ENCODE data around the gene GPRIN3.
A peak's percentile ranks its signal among the peaks of the same experiment; 100 is the strongest.

The GPRIN3 gene

DNA sequence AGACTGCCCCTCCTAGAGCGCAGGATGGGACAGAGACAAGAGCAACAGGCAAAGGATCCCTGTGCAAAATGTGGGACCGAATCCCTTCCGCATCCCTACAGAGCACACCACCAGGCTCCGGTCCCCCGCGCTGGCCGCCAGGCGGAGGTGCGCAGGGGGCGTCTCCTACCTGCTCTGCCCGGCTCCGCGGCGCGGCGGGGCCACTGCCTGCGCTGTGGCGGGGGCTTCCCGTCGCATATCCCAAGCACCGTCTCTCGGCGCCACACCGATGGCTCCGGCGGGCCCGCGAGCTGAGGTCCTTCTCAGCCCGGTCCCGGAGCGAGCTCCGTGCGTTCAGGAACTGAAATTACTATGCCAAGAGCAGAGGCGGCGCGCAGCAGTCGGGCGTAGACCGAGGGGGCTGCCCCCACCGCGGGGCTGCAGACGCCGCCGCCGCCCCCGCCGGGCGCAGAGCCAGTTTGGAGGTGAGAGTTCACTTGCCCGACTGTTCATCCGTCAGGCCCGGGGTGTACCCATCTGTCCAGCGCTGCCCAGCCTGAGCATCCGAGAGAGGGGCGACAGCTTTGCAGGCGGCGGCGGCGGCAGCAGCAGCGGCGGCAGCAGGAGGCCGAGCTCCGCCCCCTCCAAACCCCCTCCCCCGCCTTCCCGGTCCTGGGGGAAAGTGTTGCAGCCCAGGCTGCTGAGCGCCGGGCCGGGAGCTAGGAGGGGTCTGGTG, at the start of gene GPRIN3:
Gene GPRIN3 (minus strand): TSS at position 355 of the 715 bp plus-strand sequence. CDS start 57,690 bp downstream, outside the sequence.
- no peaks in the 10 kb centered on the region for H3K27me3 ChIP-seq (ENCODE audit: control insufficient read depth in 1 of 2, insufficient read depth in 2 of 2, low read length in 2 of 2)
- H3K9me3 ChIP-seq (ENCODE audit: control insufficient read depth in 1 of 2, low read length in 2 of 2) = no peaks in the 10 kb centered on the region
- H3K9ac ChIP-seq (ENCODE audit: low read depth in 1 of 2, low read length in 2 of 2) = peak within 1 kb of the TSS; percentile 78 to 90
- H3K4me3 ChIP-seq (ENCODE audit: low read depth in 1 of 2, low read length in 2 of 2) = peak within 1 kb of the TSS; percentile 78 to 89
- H3K4me1 ChIP-seq (ENCODE audit: control insufficient read depth in 1 of 2, insufficient read depth in 2 of 2, low read length in 2 of 2) = peaks cover 20 to 33% of the 10 kb centered on the region in 2 donors
- peak within 1 kb of the TSS; percentile 46 for H3K27ac ChIP-seq (ENCODE audit: low read depth, low read length)
- H3K36me3 ChIP-seq (ENCODE audit: control insufficient read depth in 1 of 2, insufficient read depth in 2 of 2, low read length in 2 of 2) = no peaks in the 10 kb centered on the region

DNA sequence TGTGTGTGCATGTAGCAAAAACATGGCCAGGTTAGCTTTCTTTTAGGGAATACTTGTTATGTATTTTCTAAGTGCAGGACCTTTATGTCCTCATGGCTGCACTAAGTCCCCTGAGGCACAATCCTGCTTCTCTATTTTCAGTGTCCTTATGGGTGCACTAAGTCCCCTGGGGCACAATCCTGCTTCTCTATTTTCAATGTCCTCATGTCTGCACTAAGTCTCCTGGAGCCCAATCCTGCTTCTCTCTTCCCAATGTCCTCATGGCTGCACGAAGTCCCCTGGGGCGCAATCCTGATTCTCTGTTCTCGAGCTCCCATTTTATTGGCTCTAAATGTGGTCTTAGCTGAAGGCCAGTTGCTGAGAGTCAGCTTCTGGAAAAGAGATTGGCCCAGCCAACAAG, 49.7 kb upstream of the GPRIN3 start:
- H3K36me3 ChIP-seq (ENCODE audit: control insufficient read depth in 1 of 2, insufficient read depth in 2 of 2, low read length in 2 of 2) = no peaks in the 10 kb centered on the region
- H3K27ac ChIP-seq (ENCODE audit: low read depth, low read length) = no peak overlapping the region
- H3K4me1 ChIP-seq (ENCODE audit: control insufficient read depth in 1 of 2, insufficient read depth in 2 of 2, low read length in 2 of 2) = peaks cover 0 to 13% of the 10 kb centered on the region in 2 donors
- H3K9me3 ChIP-seq (ENCODE audit: control insufficient read depth in 1 of 2, low read length in 2 of 2) = no peaks in the 10 kb centered on the region
- H3K9ac ChIP-seq (ENCODE audit: low read depth in 1 of 2, low read length in 2 of 2) = no peak overlapping the region
- H3K27me3 ChIP-seq (ENCODE audit: control insufficient read depth in 1 of 2, insufficient read depth in 2 of 2, low read length in 2 of 2) = no peaks in the 10 kb centered on the region
- H3K4me3 ChIP-seq (ENCODE audit: low read depth in 1 of 2, low read length in 2 of 2) = no peak overlapping the region

DNA sequence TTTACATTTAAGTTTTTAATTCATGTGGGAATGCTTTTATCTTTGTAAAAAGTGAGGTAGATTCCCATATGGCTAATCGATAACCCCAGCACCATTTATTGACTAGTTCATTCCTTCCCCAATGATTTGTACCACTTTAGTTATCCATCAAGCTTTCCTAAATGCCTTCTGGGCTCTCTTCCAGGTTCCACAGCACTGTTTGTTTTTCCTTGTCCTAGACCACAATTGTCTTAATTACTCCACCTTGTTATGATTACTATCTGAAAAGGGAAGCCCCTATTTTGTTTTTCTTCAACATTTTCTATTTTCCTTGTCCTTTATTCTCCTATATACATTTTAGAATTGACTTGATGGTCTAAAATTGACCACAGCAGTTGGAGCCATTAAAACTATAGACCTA, 48.5 kb upstream of the GPRIN3 start:
- no peak overlapping the region for H3K9ac ChIP-seq (ENCODE audit: low read depth in 1 of 2, low read length in 2 of 2)
- peaks cover 0 to 13% of the 10 kb centered on the region in 2 donors for H3K4me1 ChIP-seq (ENCODE audit: control insufficient read depth in 1 of 2, insufficient read depth in 2 of 2, low read length in 2 of 2)
- H3K27me3 ChIP-seq (ENCODE audit: control insufficient read depth in 1 of 2, insufficient read depth in 2 of 2, low read length in 2 of 2) = no peaks in the 10 kb centered on the region
- H3K4me3 ChIP-seq (ENCODE audit: low read depth in 1 of 2, low read length in 2 of 2) = no peak overlapping the region
- H3K27ac ChIP-seq (ENCODE audit: low read depth, low read length) = no peak overlapping the region
- H3K36me3 ChIP-seq (ENCODE audit: control insufficient read depth in 1 of 2, insufficient read depth in 2 of 2, low read length in 2 of 2) = no peaks in the 10 kb centered on the region
- H3K9me3 ChIP-seq (ENCODE audit: control insufficient read depth in 1 of 2, low read length in 2 of 2) = no peaks in the 10 kb centered on the region

DNA sequence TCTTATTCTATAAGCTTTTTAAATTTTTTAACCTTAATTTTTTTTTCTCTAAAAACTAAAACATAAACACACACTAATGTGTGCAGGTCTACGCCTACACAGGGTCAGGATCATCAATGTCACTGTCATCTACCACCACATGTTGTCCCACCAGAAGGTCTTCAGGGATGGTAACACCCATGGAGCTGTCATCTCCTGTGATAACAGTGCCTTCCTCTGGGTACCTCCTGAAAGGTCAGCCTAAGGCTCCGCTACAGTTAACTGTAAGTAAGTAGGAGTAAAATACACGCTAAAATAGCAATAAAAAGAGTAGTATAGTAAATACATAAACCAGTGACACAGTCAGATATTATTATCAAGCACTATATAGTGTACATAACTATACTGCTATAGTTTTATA, 45.9 kb upstream of the GPRIN3 start:
- H3K27me3 ChIP-seq (ENCODE audit: control insufficient read depth in 1 of 2, insufficient read depth in 2 of 2, low read length in 2 of 2) = no peaks in the 10 kb centered on the region
- H3K4me1 ChIP-seq (ENCODE audit: control insufficient read depth in 1 of 2, insufficient read depth in 2 of 2, low read length in 2 of 2) = peaks cover 0 to 4% of the 10 kb centered on the region in 2 donors
- no peaks in the 10 kb centered on the region for H3K9me3 ChIP-seq (ENCODE audit: control insufficient read depth in 1 of 2, low read length in 2 of 2)
- no peak overlapping the region for H3K27ac ChIP-seq (ENCODE audit: low read depth, low read length)
- no peaks in the 10 kb centered on the region for H3K36me3 ChIP-seq (ENCODE audit: control insufficient read depth in 1 of 2, insufficient read depth in 2 of 2, low read length in 2 of 2)
- no peak overlapping the region for H3K4me3 ChIP-seq (ENCODE audit: low read depth in 1 of 2, low read length in 2 of 2)
- no peak overlapping the region for H3K9ac ChIP-seq (ENCODE audit: low read depth in 1 of 2, low read length in 2 of 2)

DNA sequence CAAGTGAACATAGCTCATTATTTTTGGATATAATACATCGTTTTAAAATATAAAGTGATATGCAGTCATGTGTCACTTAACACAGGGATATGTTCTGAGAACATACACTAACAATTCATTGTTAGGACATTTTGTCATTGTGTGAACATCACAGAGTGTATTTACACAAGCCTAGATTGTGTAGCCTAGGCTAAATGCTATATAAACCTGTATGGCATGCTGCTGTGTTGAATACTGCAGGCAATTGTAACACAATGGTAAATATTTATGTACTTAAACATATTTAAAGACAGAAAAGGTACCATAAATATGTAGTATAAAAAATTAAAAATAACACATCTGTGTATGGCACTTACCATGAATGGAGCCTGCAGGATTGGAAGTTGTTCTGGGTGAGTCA, 44.9 kb upstream of the GPRIN3 start:
- peaks cover 0 to 4% of the 10 kb centered on the region in 2 donors for H3K4me1 ChIP-seq (ENCODE audit: control insufficient read depth in 1 of 2, insufficient read depth in 2 of 2, low read length in 2 of 2)
- no peaks in the 10 kb centered on the region for H3K27me3 ChIP-seq (ENCODE audit: control insufficient read depth in 1 of 2, insufficient read depth in 2 of 2, low read length in 2 of 2)
- H3K4me3 ChIP-seq (ENCODE audit: low read depth in 1 of 2, low read length in 2 of 2) = no peak overlapping the region
- H3K27ac ChIP-seq (ENCODE audit: low read depth, low read length) = no peak overlapping the region
- no peaks in the 10 kb centered on the region for H3K36me3 ChIP-seq (ENCODE audit: control insufficient read depth in 1 of 2, insufficient read depth in 2 of 2, low read length in 2 of 2)
- H3K9me3 ChIP-seq (ENCODE audit: control insufficient read depth in 1 of 2, low read length in 2 of 2) = peaks cover 0 to 4% of the 10 kb centered on the region in 2 donors
- H3K9ac ChIP-seq (ENCODE audit: low read depth in 1 of 2, low read length in 2 of 2) = no peak overlapping the region

DNA sequence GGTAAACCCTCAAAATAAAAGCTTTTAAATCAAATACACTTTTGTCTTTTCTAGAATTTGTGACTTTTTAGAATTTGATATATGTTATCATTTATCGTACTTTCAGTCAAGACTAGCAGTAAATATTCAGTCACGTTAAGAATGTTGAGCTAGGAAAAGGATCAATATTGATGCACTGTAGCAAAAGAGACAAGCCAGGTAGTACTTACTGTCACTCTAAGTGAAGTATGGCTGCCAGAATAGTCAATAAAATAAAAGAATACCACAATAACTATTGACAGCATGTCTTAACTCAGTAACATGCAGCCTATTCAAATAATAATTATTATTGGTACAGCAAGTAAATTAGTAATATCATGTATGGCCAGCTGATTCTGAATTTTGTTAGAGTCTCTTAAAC, 43.6 kb upstream of the GPRIN3 start:
- peaks cover 0 to 4% of the 10 kb centered on the region in 2 donors for H3K4me1 ChIP-seq (ENCODE audit: control insufficient read depth in 1 of 2, insufficient read depth in 2 of 2, low read length in 2 of 2)

DNA sequence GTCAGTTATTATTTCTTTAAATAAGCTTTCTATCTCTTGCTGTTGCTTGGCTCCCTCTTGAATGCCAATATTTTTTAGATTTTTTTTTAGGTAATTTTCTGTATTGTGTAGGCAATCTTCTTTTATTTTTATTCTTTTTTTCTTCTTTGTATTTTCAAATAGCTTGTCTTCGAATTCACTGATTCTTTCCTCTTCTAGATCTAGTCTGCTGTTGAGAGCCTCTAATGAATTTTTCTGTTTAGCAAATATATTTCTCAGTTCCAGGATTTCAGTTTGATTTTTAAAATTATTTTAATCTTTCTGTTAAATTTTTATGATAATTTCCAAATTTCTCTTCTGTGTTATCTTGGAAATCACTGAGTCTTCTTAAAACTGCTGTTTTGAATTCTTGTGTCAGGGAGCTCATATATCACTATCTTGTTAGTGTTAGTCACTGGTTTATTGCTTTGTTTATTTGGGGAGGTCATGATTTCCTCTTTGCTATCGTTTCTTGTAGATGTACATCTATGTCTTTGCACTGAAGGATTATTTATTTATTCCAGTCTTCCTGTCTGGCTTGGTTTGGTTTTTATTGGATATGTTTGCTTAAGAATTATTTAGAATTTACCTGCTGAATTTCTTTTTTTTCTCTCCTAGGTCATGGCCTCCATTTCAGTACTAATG, 39.9 kb upstream of the GPRIN3 start:
- Histone ChIP-seq H3K36me3 (ENCODE audit: control insufficient read depth in 1 of 2, insufficient read depth in 2 of 2, low read length in 2 of 2) (no peaks in the 10 kb centered on the region), H3K9me3 (ENCODE audit: control insufficient read depth in 1 of 2, low read length in 2 of 2) (peaks cover 0 to 4% of the 10 kb centered on the region in 2 donors), H3K27ac (ENCODE audit: low read depth, low read length) (no peak overlapping the region), H3K27me3 (ENCODE audit: control insufficient read depth in 1 of 2, insufficient read depth in 2 of 2, low read length in 2 of 2) (no peaks in the 10 kb centered on the region), H3K4me1 (ENCODE audit: control insufficient read depth in 1 of 2, insufficient read depth in 2 of 2, low read length in 2 of 2) (no peaks in the 10 kb centered on the region), H3K4me3 (ENCODE audit: low read depth in 1 of 2, low read length in 2 of 2) (no peak overlapping the region), H3K9ac (ENCODE audit: low read depth in 1 of 2, low read length in 2 of 2) (no peak overlapping the region)

More for the DNA sequence above, 43.6 kb upstream of the GPRIN3 start:
- no peak overlapping the region for H3K9ac ChIP-seq (ENCODE audit: low read depth in 1 of 2, low read length in 2 of 2)
- no peak overlapping the region for H3K27ac ChIP-seq (ENCODE audit: low read depth, low read length)
- H3K36me3 ChIP-seq (ENCODE audit: control insufficient read depth in 1 of 2, insufficient read depth in 2 of 2, low read length in 2 of 2) = no peaks in the 10 kb centered on the region
- no peak overlapping the region for H3K4me3 ChIP-seq (ENCODE audit: low read depth in 1 of 2, low read length in 2 of 2)
- peaks cover 0 to 4% of the 10 kb centered on the region in 2 donors for H3K9me3 ChIP-seq (ENCODE audit: control insufficient read depth in 1 of 2, low read length in 2 of 2)
- H3K27me3 ChIP-seq (ENCODE audit: control insufficient read depth in 1 of 2, insufficient read depth in 2 of 2, low read length in 2 of 2) = no peaks in the 10 kb centered on the region

DNA sequence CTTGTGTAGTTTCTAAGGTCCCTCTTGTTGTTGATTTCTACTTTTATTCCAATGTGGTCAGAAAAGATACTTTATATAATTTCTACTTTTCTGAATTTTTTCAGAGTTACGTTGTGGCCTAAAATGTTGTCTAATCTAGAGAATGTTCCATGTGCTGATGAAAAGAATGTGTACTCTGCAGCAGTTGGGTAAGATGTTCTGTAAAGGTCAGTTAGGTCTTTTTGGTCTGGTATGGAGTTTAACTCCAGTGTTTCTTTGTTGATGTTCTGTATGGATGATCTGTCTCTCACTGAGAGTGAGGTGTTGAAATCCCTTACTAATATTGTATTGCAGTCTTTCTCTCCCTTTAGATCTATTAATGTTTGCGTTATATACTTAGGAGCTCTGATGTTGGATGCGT, 37.0 kb upstream of the GPRIN3 start:
- Histone ChIP-seq H3K36me3 (ENCODE audit: control insufficient read depth in 1 of 2, insufficient read depth in 2 of 2, low read length in 2 of 2) (no peaks in the 10 kb centered on the region), H3K27ac (ENCODE audit: low read depth, low read length) (no peak overlapping the region), H3K4me3 (ENCODE audit: low read depth in 1 of 2, low read length in 2 of 2) (no peak overlapping the region), H3K9me3 (ENCODE audit: control insufficient read depth in 1 of 2, low read length in 2 of 2) (peaks cover 0 to 4% of the 10 kb centered on the region in 2 donors), H3K4me1 (ENCODE audit: control insufficient read depth in 1 of 2, insufficient read depth in 2 of 2, low read length in 2 of 2) (no peaks in the 10 kb centered on the region), H3K27me3 (ENCODE audit: control insufficient read depth in 1 of 2, insufficient read depth in 2 of 2, low read length in 2 of 2) (no peaks in the 10 kb centered on the region), H3K9ac (ENCODE audit: low read depth in 1 of 2, low read length in 2 of 2) (no peak overlapping the region)

DNA sequence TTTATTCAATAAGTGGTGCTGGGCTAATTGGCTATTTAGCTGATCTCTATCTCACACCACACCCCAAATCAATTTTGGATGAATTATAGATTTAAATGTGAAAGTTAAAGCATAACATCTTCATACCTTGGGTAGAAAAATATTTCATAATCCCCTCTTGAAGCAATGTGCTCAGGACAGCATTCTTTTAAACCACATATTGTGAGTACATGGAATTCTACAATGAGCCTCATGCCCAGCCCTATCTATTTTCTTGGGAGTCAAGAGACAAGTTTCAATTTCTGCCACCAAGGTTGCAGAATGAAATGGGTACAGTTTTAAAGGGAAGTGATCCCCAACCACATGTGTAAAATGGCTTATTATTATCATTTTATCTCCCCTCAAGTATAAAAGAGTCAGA, 30.6 kb upstream of the GPRIN3 start:
- no peaks in the 10 kb centered on the region for H3K4me1 ChIP-seq (ENCODE audit: control insufficient read depth in 1 of 2, insufficient read depth in 2 of 2, low read length in 2 of 2)
- no peaks in the 10 kb centered on the region for H3K9me3 ChIP-seq (ENCODE audit: control insufficient read depth in 1 of 2, low read length in 2 of 2)
- H3K27ac ChIP-seq (ENCODE audit: low read depth, low read length) = no peak overlapping the region
- H3K4me3 ChIP-seq (ENCODE audit: low read depth in 1 of 2, low read length in 2 of 2) = no peak overlapping the region
- H3K36me3 ChIP-seq (ENCODE audit: control insufficient read depth in 1 of 2, insufficient read depth in 2 of 2, low read length in 2 of 2) = no peaks in the 10 kb centered on the region
- H3K9ac ChIP-seq (ENCODE audit: low read depth in 1 of 2, low read length in 2 of 2) = no peak overlapping the region
- H3K27me3 ChIP-seq (ENCODE audit: control insufficient read depth in 1 of 2, insufficient read depth in 2 of 2, low read length in 2 of 2) = no peaks in the 10 kb centered on the region

DNA sequence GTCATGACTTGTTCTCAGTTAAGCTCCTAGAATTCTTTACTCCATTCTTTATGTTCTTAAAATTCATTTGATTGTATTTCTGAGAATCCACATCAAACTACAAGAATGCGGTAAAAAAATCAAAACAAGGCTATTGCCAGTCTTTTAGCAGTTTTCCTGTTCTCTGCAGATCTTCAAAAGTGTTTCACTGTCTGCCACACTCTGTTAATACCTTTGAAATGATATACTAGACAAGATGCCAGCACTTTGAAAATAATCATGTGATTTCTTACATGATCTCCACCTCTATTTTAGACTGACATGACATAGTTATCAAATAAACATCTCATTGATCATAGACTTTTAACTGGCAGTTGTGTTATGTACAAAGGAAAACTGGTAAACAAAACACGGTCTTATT, 30.1 kb upstream of the GPRIN3 start:
- Histone ChIP-seq H3K4me1 (ENCODE audit: control insufficient read depth in 1 of 2, insufficient read depth in 2 of 2, low read length in 2 of 2) (no peaks in the 10 kb centered on the region), H3K9me3 (ENCODE audit: control insufficient read depth in 1 of 2, low read length in 2 of 2) (no peaks in the 10 kb centered on the region), H3K27me3 (ENCODE audit: control insufficient read depth in 1 of 2, insufficient read depth in 2 of 2, low read length in 2 of 2) (no peaks in the 10 kb centered on the region), H3K27ac (ENCODE audit: low read depth, low read length) (no peak overlapping the region), H3K36me3 (ENCODE audit: control insufficient read depth in 1 of 2, insufficient read depth in 2 of 2, low read length in 2 of 2) (no peaks in the 10 kb centered on the region), H3K9ac (ENCODE audit: low read depth in 1 of 2, low read length in 2 of 2) (no peak overlapping the region), H3K4me3 (ENCODE audit: low read depth in 1 of 2, low read length in 2 of 2) (no peak overlapping the region)
